ENCODE data around the gene LRRC31. TPM values are rescaled to one million over a fixed set of nuclear protein-coding genes. Genes with fewer than 3 reads are reported as not detected.

The LRRC31 gene
- total and polyA plus RNA-seq, 2 of the 13 experiments (the other 11 are each of a cell fraction or from before 2014, with no cell fraction given): not detected

DNA sequence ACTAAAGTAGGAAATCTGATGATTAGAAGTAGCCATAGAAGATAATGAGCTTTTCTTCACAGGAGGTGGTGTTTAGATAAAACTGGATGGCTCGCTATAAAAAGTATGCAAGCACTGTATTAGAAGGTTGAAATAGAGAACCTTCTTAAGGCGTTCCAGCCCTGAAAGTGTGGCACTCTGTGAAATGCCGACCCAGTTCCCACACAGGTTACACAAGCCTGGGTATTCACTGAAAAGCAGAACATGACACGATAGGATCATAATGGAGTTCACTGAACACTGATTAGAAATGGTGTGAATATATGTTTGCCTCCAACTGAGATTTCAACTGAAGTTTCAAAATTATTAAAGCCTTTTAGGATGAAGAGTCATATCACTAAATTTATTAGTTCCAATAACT lies 42.0 kb downstream of the LRRC31 start:
- FAIRE-seq (no peak), DNase-seq (ENCODE audit: low spot score) (no peak), ATAC-seq (no peak)
- BruUV-seq (replicated peaks): no TSS peak
- TF ChIP-seq RBFOX2 (IDR thresholded peaks at IDR 0.05; ENCODE audit: low read depth, low read length): no peak
- TF ChIP-seq, protein P1, sequence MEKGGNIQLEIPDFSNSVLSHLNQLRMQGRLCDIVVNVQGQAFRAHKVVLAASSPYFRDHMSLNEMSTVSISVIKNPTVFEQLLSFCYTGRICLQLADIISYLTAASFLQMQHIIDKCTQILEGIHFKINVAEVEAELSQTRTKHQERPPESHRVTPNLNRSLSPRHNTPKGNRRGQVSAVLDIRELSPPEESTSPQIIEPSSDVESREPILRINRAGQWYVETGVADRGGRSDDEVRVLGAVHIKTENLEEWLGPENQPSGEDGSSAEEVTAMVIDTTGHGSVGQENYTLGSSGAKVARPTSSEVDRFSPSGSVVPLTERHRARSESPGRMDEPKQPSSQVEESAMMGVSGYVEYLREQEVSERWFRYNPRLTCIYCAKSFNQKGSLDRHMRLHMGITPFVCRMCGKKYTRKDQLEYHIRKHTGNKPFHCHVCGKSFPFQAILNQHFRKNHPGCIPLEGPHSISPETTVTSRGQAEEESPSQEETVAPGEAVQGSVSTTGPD (CRISPR knock-in tag; IDR thresholded peaks at IDR 0.05): no peak
- TF ChIP-seq GZF1 (CRISPR knock-in tag; IDR thresholded peaks at IDR 0.05): no peak
- TF ChIP-seq MBNL3 (CRISPR knock-in tag; conservative IDR thresholded peaks at IDR 0.05): no peak
- TF ChIP-seq, protein P2, sequence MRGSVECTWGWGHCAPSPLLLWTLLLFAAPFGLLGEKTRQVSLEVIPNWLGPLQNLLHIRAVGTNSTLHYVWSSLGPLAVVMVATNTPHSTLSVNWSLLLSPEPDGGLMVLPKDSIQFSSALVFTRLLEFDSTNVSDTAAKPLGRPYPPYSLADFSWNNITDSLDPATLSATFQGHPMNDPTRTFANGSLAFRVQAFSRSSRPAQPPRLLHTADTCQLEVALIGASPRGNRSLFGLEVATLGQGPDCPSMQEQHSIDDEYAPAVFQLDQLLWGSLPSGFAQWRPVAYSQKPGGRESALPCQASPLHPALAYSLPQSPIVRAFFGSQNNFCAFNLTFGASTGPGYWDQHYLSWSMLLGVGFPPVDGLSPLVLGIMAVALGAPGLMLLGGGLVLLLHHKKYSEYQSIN (CRISPR knock-in tag; IDR thresholded peaks at IDR 0.05; ENCODE audit: borderline replicate concordance): no peak
- TF ChIP-seq ZMYM3 (CRISPR knock-in tag; IDR thresholded peaks at IDR 0.05): no peak
- TF ChIP-seq, protein P3, sequence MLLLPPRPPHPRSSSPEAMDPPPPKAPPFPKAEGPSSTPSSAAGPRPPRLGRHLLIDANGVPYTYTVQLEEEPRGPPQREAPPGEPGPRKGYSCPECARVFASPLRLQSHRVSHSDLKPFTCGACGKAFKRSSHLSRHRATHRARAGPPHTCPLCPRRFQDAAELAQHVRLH (CRISPR knock-in tag; IDR thresholded peaks at IDR 0.05; ENCODE audit: borderline replicate concordance, low read depth): no peak
- TF ChIP-seq, protein P4, sequence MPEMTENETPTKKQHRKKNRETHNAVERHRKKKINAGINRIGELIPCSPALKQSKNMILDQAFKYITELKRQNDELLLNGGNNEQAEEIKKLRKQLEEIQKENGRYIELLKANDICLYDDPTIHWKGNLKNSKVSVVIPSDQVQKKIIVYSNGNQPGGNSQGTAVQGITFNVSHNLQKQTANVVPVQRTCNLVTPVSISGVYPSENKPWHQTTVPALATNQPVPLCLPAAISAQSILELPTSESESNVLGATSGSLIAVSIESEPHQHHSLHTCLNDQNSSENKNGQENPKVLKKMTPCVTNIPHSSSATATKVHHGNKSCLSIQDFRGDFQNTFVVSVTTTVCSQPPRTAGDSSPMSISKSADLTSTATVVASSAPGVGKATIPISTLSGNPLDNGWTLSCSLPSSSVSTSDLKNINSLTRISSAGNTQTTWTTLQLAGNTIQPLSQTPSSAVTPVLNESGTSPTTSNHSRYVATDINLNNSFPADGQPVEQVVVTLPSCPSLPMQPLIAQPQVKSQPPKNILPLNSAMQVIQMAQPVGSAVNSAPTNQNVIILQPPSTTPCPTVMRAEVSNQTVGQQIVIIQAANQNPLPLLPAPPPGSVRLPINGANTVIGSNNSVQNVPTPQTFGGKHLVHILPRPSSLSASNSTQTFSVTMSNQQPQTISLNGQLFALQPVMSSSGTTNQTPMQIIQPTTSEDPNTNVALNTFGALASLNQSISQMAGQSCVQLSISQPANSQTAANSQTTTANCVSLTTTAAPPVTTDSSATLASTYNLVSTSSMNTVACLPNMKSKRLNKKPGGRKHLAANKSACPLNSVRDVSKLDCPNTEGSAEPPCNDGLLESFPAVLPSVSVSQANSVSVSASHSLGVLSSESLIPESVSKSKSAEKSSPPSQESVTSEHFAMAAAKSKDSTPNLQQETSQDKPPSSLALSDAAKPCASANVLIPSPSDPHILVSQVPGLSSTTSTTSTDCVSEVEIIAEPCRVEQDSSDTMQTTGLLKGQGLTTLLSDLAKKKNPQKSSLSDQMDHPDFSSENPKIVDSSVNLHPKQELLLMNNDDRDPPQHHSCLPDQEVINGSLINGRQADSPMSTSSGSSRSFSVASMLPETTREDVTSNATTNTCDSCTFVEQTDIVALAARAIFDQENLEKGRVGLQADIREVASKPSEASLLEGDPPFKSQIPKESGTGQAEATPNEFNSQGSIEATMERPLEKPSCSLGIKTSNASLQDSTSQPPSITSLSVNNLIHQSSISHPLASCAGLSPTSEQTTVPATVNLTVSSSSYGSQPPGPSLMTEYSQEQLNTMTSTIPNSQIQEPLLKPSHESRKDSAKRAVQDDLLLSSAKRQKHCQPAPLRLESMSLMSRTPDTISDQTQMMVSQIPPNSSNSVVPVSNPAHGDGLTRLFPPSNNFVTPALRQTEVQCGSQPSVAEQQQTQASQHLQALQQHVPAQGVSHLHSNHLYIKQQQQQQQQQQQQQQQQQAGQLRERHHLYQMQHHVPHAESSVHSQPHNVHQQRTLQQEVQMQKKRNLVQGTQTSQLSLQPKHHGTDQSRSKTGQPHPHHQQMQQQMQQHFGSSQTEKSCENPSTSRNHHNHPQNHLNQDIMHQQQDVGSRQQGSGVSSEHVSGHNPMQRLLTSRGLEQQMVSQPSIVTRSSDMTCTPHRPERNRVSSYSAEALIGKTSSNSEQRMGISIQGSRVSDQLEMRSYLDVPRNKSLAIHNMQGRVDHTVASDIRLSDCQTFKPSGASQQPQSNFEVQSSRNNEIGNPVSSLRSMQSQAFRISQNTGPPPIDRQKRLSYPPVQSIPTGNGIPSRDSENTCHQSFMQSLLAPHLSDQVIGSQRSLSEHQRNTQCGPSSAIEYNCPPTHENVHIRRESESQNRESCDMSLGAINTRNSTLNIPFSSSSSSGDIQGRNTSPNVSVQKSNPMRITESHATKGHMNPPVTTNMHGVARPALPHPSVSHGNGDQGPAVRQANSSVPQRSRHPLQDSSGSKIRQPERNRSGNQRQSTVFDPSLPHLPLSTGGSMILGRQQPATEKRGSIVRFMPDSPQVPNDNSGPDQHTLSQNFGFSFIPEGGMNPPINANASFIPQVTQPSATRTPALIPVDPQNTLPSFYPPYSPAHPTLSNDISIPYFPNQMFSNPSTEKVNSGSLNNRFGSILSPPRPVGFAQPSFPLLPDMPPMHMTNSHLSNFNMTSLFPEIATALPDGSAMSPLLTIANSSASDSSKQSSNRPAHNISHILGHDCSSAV (CRISPR knock-in tag; IDR thresholded peaks at IDR 0.05; ENCODE audit: borderline replicate concordance): no peak
- no peak for TF ChIP-seq ZNF761 (CRISPR knock-in tag; conservative IDR thresholded peaks at IDR 0.05)
- WGBS (ENCODE audit: low lambda C conversion rate): 43% methylated on average over 4 of the region's 4 CpGs
- POLR2A ChIA-PET: no interaction called here
- Histone ChIP-seq H3K9ac (ENCODE audit: insufficient read depth, low read depth, low read length) (no peak overlapping the region), H3K4me3 (replicated peaks in 1 of 3; ENCODE audit: insufficient read depth in 1 of 3, low read depth in 2 of 3, low read length in 3 of 3) (no peak overlapping the region), H3K36me3 (replicated peaks in 1 of 2; ENCODE audit: control insufficient read depth in 1 of 2, insufficient read depth in 2 of 2, low read length in 2 of 2) (no peaks in the 10 kb centered on the region), H3K79me2 (ENCODE audit: insufficient read depth, low read length) (no peaks in the 10 kb centered on the region), H3K4me2 (ENCODE audit: low read depth, low read length) (no peak overlapping the region), H4K20me1 (ENCODE audit: insufficient read depth, low read length) (no peaks in the 10 kb centered on the region), H3K27me3 (ENCODE audit: control insufficient read depth in 1 of 2, insufficient read depth in 2 of 2, low read length in 2 of 2) (peaks cover 0 to 3% of the 10 kb centered on the region in 2 experiments; a peak in 1 of 5 replicates), H3K27ac (ENCODE audit: extremely low read length, insufficient read depth, low read length) (no peak overlapping the region), H3K4me1 (ENCODE audit: insufficient read depth, low read length) (no peaks in the 10 kb centered on the region), H3K9me3 (ENCODE audit: low read length) (no peaks in the 10 kb centered on the region), H2AFZ (ENCODE audit: low read length) (no peak overlapping the region)
- in situ Hi-C loops (cut with HindIII; ENCODE audit: extremely low pct_ligation_motif_present, low pct_unique_long_range_greater_than_20kb) (no loop called here), intact Hi-C loops (cut with micrococcal nuclease; ENCODE audit: unreplicated experiment) (no loop called here)
- CTCF ChIA-PET (ENCODE audit: low intra/inter-chr PET ratio, low total read pairs): no interaction called here
